IPS-18a (cell line): ENCODE results near the gene ASB1.

ENCODE experiments used
- H3K27ac ChIP-seq: one replicate; pipeline ENCODE4 v1.5.1; 2013; ENCODE audit warnings: low read length
- H3K27me3 ChIP-seq: one replicate; pipeline ENCODE4 v1.6.1; 2013; ENCODE audit warnings: mild to moderate bottlenecking, low read length; ENCODE audit not compliant: control insufficient read depth, insufficient read depth
- H3K36me3 ChIP-seq: one replicate; pipeline ENCODE4 v1.6.1; 2013; ENCODE audit warnings: low read depth, low read length; ENCODE audit not compliant: control insufficient read depth
- H3K4me1 ChIP-seq: one replicate; pipeline ENCODE4 v1.6.1; 2013; ENCODE audit warnings: low read depth, low read length; ENCODE audit not compliant: control insufficient read depth
- H3K4me3 ChIP-seq: one replicate; pipeline ENCODE4 v1.5.1; 2013; ENCODE audit warnings: low read length
- H3K9ac ChIP-seq: one replicate; pipeline ENCODE4 v1.6.1; 2013; ENCODE audit warnings: mild to moderate bottlenecking, low read length, moderate library complexity
- H3K9me3 ChIP-seq: one replicate; pipeline ENCODE4 v1.6.1; 2013; ENCODE audit warnings: low read depth, low read length; ENCODE audit not compliant: control insufficient read depth

ASB1 gene

DNA sequence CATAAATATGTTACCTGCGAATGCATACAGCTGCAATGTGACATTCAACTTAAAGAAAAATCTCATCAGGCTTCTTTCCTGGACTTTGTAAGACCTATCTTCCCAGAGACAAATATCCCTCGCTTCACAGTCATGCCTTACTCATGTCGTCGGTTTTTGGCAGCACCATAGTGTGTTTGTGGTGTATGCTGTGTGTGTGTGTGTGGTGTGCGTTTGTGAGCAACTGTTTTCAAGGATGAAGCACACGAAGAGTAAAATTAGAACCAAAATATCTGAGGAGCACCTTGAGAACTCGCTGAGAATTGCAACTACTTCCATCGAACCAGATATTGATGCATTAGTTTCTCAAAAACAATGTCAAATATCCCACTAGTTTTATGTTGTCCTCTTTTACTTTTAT is 56.9 kb downstream of the ASB1 start:
- no peak overlapping the region for H3K27ac ChIP-seq
- H3K36me3 ChIP-seq = no peaks in the 10 kb centered on the region
- H3K27me3 ChIP-seq = no peaks in the 10 kb centered on the region
- H3K4me1 ChIP-seq = no peaks in the 10 kb centered on the region
- no peak overlapping the region for H3K9ac ChIP-seq
- no peak overlapping the region for H3K4me3 ChIP-seq
- no peaks in the 10 kb centered on the region for H3K9me3 ChIP-seq

DNA sequence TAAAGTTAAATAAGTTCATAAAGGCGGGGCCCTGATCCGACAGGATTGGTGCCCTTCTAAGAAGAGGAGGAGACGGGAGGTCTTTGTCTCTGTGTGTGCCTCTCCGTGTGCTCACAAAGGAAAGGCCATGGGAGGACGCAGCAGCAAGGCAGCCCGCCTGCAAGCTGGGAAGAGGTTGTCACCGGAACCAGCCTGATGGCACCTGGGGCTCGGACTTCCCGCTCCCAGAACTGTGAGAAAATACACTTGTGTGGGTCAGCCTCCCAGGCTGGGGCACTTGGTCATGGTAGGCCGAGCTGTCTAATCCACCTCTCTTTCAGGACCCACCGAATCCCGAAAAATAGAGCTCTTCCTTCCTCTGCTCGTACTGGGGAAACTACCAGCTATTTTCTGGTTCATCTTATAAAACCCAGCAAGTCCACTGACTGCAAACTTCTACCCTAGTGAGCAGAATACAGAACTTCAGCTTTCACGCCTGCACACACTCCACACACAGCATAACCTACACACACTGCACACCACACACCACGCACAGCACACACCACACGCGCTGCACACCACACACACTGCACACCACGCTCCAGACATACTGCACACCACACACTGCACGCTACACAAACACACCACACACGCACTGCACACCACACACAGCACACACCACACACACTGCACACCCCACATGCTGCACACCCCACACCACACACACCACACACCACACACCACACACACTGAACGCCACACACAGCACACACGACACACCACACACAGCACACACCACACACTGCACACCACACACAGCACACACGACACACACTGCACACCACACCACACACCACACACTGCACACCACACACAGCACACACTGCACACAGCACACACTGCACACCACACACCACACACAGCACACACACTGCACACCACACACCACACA is 58.1 kb downstream of the ASB1 start:
- H3K4me1 ChIP-seq = no peaks in the 10 kb centered on the region
- H3K9me3 ChIP-seq = no peaks in the 10 kb centered on the region
- H3K9ac ChIP-seq = no peak overlapping the region
- H3K27me3 ChIP-seq = no peaks in the 10 kb centered on the region
- H3K36me3 ChIP-seq = no peaks in the 10 kb centered on the region
- no peak overlapping the region for H3K27ac ChIP-seq
- no peak overlapping the region for H3K4me3 ChIP-seq

DNA sequence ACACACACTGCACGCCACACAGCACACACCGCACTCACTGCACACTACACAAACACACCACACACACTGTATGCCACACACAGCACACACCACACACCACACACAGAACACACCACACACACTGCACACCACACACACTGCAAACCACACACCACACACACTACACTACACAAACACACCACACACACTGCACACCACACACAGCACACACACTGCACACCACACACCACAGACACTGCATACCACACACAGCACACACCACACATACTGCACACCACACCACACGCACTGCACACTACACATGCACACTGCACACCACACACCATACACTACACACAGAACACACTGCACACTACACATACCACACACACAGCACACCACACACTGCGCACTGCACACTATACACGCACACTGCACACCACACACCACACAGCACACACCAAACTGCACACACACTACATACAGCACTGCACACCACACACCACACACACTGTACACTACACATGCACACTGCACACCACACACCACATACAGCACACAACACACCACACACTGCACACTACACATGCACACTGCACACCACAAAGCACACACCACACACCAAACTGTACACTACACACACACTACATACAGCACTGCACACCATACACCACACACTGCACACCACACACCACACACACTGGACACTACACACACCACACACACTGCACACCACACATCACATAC is 59.6 kb downstream of the ASB1 start:
- H3K27ac ChIP-seq = no peak overlapping the region
- no peaks in the 10 kb centered on the region for H3K9me3 ChIP-seq

DNA sequence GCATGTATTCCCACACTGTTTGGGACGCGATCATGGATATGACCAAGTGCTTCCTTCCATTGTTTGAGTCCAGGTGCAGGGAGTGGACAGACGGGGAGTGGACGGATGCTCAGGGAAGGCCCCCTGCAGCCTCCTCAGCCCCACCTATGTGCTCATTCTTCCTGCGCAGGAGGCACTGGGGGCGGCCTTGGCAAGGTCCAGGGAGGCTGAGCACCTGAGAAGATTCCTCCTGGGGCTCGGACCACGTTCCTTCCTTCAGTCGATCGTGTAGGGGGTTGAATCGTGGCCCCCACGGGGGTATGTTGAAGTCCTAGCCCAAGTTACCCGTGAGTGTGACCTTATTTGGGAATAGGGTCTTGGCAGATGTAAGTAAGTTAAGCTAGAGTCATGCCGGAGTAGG is 60.4 kb downstream of the ASB1 start:
- no peak overlapping the region for H3K9ac ChIP-seq
- H3K36me3 ChIP-seq = no peaks in the 10 kb centered on the region
- peaks cover 3% of the 10 kb centered on the region for H3K4me1 ChIP-seq
- H3K4me3 ChIP-seq = no peak overlapping the region
- H3K27me3 ChIP-seq = no peaks in the 10 kb centered on the region
- H3K27ac ChIP-seq = no peak overlapping the region
- no peaks in the 10 kb centered on the region for H3K9me3 ChIP-seq

More for the DNA sequence above, 59.6 kb downstream of the ASB1 start:
- H3K9ac ChIP-seq = no peak overlapping the region
- no peak overlapping the region for H3K4me3 ChIP-seq
- H3K4me1 ChIP-seq = no peaks in the 10 kb centered on the region
- H3K36me3 ChIP-seq = no peaks in the 10 kb centered on the region
- H3K27me3 ChIP-seq = no peaks in the 10 kb centered on the region

DNA sequence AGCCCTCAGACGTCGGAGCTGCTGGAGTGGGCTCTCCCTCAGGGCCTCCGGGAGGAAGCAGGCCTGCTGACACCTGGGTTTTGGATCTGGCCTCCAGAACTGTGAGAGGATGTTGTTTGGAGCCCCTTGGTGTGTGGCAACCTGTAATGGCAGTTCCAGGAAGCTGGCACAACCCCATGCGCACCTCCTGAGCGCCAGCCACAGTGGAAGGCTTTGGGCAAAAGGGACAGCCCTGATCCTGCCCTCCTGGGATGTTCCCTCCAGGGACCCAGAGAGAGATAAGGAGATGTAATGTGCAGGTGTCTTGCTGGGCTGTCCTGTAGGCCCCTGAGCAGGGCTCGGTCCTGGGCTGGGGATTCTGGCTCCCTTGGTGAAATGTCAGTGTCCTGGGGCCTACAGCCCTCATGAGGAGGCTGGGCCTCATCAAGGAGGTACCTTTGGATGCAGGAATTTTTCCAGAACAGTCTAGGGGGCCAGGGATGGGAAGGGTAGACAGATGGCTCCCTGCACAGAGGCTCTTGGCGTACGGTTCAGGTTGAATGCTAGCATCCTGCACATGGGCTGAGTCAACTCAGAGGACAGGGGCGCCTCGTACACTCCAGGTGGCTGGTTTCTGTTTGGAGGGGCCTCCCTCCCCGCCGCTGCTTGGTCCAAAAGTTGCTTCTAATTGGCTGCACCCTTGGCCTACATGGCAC is 61.1 kb downstream of the ASB1 start:
- no peaks in the 10 kb centered on the region for H3K27me3 ChIP-seq
- no peak overlapping the region for H3K9ac ChIP-seq
- H3K4me3 ChIP-seq = no peak overlapping the region
- no peaks in the 10 kb centered on the region for H3K36me3 ChIP-seq
- H3K9me3 ChIP-seq = no peaks in the 10 kb centered on the region
- no peak overlapping the region for H3K27ac ChIP-seq
- peaks cover 7% of the 10 kb centered on the region for H3K4me1 ChIP-seq

- H3K4me3 ChIP-seq = no peak overlapping the region
- no peaks in the 10 kb centered on the region for H3K27me3 ChIP-seq
- H3K4me1 ChIP-seq = peaks cover 7% of the 10 kb centered on the region
- no peaks in the 10 kb centered on the region for H3K9me3 ChIP-seq
- H3K36me3 ChIP-seq = no peaks in the 10 kb centered on the region
- H3K27ac ChIP-seq = no peak overlapping the region
- H3K9ac ChIP-seq = no peak overlapping the region
Observed at GRCh38 chr2:238488347-238488826, 61.7 kb downstream of the ASB1 start.

GRCh38 chr2:238489431-238489830 is 62.7 kb downstream of the ASB1 start:
- no peaks in the 10 kb centered on the region for H3K9me3 ChIP-seq
- H3K4me1 ChIP-seq = peaks cover 7% of the 10 kb centered on the region
- no peak overlapping the region for H3K9ac ChIP-seq
- H3K27me3 ChIP-seq = no peaks in the 10 kb centered on the region
- H3K4me3 ChIP-seq = no peak overlapping the region
- H3K27ac ChIP-seq = no peak overlapping the region
- H3K36me3 ChIP-seq = no peaks in the 10 kb centered on the region

DNA sequence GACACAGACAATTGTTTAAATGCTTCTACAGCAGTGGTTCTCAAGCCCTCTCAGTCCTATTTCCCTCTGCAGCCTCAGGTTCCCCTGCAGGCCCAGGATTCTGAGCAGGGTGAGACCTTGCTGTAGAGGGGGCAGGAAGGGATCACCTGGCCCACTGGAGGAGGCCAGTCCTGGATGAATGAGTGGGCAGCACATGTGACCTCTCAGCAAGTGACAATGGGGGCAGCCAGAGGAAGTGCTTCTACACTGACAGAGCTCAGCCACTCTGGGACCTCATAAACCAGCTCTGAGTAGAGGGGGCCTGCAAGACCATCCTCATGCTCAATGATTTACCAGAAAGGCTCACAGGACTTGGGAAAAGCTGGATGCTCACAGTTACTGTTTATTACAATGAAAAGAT is 63.2 kb downstream of the ASB1 start:
- Histone ChIP-seq H3K27ac (no peak overlapping the region), H3K9ac (no peak overlapping the region), H3K36me3 (no peaks in the 10 kb centered on the region), H3K4me3 (no peak overlapping the region), H3K9me3 (no peaks in the 10 kb centered on the region), H3K27me3 (no peaks in the 10 kb centered on the region), H3K4me1 (peaks cover 7% of the 10 kb centered on the region)

GRCh38 chr2:238492840-238493239 is 66.1 kb downstream of the ASB1 start:
- Histone ChIP-seq H3K27me3 (no peaks in the 10 kb centered on the region), H3K27ac (no peak overlapping the region), H3K4me1 (peaks cover 7% of the 10 kb centered on the region), H3K9me3 (no peaks in the 10 kb centered on the region), H3K4me3 (no peak overlapping the region), H3K9ac (no peak overlapping the region), H3K36me3 (no peaks in the 10 kb centered on the region)

DNA sequence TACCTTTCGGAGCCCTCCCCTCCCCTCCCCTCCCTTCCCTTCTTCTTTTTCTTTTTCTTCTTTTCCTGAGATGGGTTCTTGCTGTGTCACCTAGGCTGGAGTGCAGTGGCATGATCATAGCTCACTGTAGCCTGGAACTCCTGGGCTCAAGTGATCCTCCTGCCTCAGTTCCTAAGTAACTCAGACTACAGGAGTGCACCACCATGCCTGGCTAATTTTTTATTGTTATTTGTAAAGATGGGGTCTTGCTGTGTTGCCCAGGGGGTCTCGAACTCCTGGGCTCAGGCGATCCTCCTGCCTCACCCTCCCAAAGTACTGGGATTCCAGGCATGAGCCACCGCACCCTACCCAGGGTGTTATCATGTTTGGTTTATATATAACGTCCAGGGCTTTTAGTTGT is 66.7 kb downstream of the ASB1 start:
- H3K9ac ChIP-seq = no peak overlapping the region
- H3K4me3 ChIP-seq = no peak overlapping the region
- H3K27me3 ChIP-seq = no peaks in the 10 kb centered on the region
- H3K36me3 ChIP-seq = no peaks in the 10 kb centered on the region
- H3K27ac ChIP-seq = no peak overlapping the region
- H3K4me1 ChIP-seq = peaks cover 7% of the 10 kb centered on the region
- H3K9me3 ChIP-seq = no peaks in the 10 kb centered on the region

DNA sequence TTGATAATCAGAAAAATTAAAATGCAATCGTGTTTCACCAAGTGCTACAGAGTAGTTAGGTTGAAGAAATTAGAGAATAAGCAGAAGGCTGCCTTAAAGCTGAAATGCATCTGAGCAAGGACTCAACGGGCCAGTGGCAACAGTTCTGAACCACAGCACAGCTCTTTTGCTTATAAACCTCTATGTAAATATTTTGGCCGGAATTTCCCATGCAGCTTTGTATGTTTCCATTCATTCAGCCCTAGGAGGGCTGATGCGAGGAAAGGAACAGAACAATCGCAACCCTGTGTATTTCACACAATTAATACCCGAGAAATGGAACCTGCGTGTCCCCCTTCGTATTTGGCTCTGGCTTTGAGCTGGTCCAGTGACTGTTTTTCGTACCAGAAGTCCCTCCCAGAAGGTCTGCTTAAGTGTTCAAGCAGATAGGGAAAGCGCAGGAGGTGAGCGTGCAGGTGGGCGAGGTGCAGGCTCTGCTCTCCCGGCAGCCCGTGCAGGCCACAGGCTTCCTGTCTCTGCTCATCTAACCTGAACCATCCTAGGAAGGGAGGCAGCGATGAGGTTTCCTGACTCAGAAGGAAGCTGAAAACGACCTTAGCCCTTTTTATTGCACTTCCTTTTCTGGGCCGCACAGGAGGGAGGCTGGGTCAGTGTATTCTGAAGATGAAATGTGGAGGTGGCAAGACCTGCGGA is 67.3 kb downstream of the ASB1 start:
- H3K27me3 ChIP-seq = no peaks in the 10 kb centered on the region
- H3K4me3 ChIP-seq = no peak overlapping the region
- H3K36me3 ChIP-seq = no peaks in the 10 kb centered on the region
- no peak overlapping the region for H3K9ac ChIP-seq
- H3K27ac ChIP-seq = no peak overlapping the region
- peaks cover 7% of the 10 kb centered on the region for H3K4me1 ChIP-seq
- no peaks in the 10 kb centered on the region for H3K9me3 ChIP-seq
